NCI-H1417 treated with DMSO at 0.1 percent for 48 hours (cell line): ENCODE results near the gene PTPRT.
A peak's percentile ranks its signal among the peaks of the same experiment; 100 is the strongest.
"Not testable (repeated sequence)": the region's sequence is repeated elsewhere in the genome, so short reads cannot be mapped to it uniquely, and the experiment has no call there.

Experiments
- DNase-seq: peaks from one replicate; lab custom pipeline; 2025; lab: John Stamatoyannopoulos, UW

Gene PTPRT

DNA sequence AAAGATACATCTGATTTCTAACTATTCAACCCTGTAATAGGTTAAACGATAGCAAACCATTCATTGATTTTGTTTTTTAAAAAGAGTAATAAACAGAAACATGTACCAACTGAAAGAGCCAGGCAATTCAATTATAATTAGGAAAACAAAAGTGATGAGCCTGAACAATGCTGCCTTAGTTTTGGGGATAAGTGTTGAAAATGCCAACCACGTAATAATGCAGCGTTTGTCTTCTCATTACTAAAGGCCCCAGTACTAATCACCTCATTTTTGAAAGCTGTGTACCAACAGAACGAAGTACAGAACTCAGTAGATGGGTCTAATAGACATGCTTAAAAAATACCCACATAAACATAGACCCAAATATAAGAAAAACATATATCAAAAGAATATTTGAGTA is 907.9 kb downstream of the PTPRT start:
- DNase-seq, result no peak

- peak; percentile 55 for DNase-seq
These were observed 912.7 kb downstream of the PTPRT start for GRCh38 chr20:42276718-42277602.

GRCh38 chr20:42274986-42275385 is 914.7 kb downstream of the PTPRT start:
- no peak for DNase-seq

GRCh38 chr20:42272516-42272915 is 917.2 kb downstream of the PTPRT start:
- DNase-seq, result no peak

- no peak for DNase-seq
These were observed 919.2 kb downstream of the PTPRT start for GRCh38 chr20:42270539-42270938.

DNA sequence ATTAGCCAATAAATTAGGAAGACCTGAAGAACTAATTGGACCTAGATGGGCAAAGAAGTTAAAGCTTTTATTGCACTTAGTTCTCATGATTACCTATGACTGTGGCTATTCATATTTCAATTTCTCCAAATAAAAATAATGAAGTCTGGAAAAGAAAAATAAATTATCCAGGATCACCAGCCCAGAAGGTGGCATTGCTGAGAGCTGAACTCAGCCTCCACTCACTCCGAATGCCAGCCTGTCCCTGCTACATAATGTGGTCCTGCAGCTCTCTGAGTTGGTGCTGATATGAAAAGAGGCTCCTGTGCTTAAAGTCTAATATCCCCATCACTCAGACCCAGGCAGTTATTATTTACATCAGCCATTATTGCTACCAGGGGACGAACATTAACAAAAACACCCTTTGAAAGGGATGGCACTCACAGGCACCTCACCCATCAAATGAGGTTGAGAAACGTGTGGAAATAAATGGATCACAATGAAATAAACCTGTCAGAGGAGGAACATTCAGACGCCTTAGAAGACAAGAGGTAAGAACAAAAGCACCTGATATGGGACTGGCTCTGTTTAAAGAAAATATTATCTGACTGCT is 921.8 kb downstream of the PTPRT start:
- no peak for DNase-seq

- DNase-seq, result no peak
These were observed 927.9 kb downstream of the PTPRT start for GRCh38 chr20:42261766-42262270.

- no peak for DNase-seq
These were observed 929.5 kb downstream of the PTPRT start for GRCh38 chr20:42260184-42260583.

- DNase-seq, result no peak
These were observed 930.3 kb downstream of the PTPRT start for GRCh38 chr20:42259389-42259788.

- DNase-seq, result peak; percentile 54
These were observed 931.0 kb downstream of the PTPRT start for GRCh38 chr20:42258564-42259302.

GRCh38 chr20:42255821-42256220 is 933.9 kb downstream of the PTPRT start:
- no peak for DNase-seq

GRCh38 chr20:42254673-42255072 is 935.0 kb downstream of the PTPRT start:
- DNase-seq, result no peak

DNA sequence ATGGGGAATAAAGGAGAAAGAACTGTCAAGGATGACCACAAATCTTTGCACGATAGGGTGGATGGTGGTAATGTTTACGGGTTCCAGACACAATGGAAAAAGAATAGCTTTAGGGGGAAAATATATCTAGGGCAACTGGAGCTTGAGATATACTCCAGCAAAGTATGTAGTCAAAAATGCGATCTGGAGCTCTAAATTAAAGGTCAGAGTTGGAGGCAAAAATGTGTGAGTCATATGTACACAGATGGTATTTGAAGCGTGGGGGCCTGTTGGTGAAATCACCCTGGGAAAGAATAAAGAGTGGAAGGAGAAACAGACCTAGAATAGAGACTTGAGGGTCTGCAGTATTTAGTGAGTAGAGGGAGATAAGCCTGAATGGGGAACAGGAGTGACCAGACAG is 937.6 kb downstream of the PTPRT start:
- DNase-seq, result no peak

DNA sequence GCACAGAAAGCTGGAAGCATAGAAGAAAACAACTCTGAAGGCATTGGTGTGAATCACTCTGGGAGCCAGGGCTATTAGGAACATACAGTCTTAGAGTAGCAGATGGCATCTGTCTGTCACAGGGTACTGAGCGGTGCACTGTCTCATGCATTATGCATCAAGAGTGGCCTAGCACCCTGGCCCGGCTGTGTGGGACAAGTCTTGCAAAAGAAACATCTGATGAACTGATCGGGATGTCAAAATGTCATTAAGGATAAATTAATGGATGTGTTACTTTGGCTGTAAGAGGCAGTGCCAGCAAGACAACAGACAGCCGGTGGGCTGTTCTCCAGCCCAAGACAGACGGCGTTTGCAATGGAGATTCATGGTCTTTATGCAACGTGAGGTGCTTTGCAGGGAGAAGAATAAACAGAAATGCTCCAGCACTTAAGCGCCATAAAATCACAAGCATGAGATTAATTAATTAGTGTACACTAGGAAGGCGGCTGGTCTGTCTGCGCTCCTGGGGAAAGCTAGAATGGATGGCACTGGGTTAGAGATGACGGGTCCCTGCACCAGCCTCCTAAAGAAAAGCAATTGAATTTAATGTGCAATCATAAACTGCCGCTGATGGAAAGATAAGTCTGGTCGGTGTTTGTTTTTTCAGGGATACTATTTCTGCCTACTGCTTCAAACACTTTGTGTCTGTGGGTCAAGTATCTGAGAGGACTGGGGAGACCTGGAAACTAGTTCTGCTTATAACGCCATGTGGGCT is 970.9 kb downstream of the PTPRT start:
- peak; percentile 70 for DNase-seq

GRCh38 chr20:42214074-42214473 is 975.6 kb downstream of the PTPRT start:
- no peak for DNase-seq

GRCh38 chr20:42212391-42212790 is 977.3 kb downstream of the PTPRT start:
- DNase-seq, result no peak

DNA sequence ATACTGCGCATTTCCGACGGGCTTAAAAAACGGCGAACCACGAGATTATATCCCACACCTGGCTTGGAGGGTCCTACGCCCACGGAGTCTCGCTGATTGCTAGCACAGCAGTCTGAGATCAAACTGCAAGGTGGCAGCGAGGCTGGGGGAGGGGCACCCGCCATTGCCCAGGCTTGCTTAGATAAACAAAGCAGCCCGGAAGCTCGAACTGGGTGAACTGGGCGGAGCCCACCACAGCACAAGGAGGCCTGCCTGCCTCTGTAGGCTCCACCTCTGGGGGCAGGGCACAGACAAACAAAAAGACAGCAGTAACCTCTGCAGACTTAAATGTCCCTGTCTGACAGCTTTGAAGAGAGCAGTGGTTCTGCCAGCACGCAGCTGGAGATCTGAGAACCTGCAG is 983.1 kb downstream of the PTPRT start:
- not testable (repeated sequence) for DNase-seq

GRCh38 chr20:42204109-42204660 is 985.5 kb downstream of the PTPRT start:
- DNase-seq, result no peak

- no peak for DNase-seq
These were observed 992.1 kb downstream of the PTPRT start for GRCh38 chr20:42197599-42197998.

- DNase-seq, result no peak
These were observed 996.6 kb downstream of the PTPRT start for GRCh38 chr20:42193119-42193518.

DNA sequence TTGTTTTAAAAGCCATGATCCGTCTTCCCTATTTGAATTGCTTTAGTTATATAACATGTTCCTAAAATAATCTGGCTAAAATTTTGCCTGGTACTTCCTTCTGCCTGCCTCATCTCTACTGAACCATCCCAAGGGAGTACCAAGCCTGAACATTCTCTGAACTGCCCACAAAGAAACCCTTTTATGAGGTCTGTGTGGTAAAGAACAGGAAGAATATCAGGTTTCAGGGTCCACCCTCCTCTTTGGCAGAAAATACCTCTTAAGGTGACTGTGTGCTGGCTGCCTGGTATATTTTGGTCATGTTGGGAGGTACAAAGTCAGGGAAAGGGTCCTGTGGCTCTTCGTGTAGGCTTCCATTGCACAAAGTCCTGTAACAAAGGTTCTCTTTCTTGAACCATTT is 997.4 kb downstream of the PTPRT start:
- no peak for DNase-seq
